ENCODE results near the gene PALLD.

- TF ChIP-seq POLR2A (IDR thresholded peaks at IDR 0.05; ENCODE audit: low read depth, low read length) = no peak
- TF ChIP-seq SPI1 (IDR thresholded peaks at IDR 0.05; ENCODE audit: low read depth, low read length) = no peak
- TF ChIP-seq POLR2AphosphoS5 (IDR thresholded peaks at IDR 0.05; ENCODE audit: low read depth, low read length) = no peak
- TF ChIP-seq TAF1 (IDR thresholded peaks at IDR 0.05; ENCODE audit: low read depth, low read length) = no peak
Observed at GRCh38 chr4:168840392-168840763, 343.5 kb downstream of the PALLD start.

Data from GM12891 (cell line).